GM12891 (cell line): ENCODE results near the gene WWP2.

Experiments
- PAX5 ChIP-seq: IDR thresholded peaks from 2 replicates; pipeline ENCODE4 v1.6.1; 2011; ENCODE audit warnings: low read length, moderate library complexity, mild to moderate bottlenecking; ENCODE audit not compliant: insufficient read depth, severe bottlenecking
- POLR2A ChIP-seq: IDR thresholded peaks from 2 replicates; pipeline ENCODE4 v1.6.1; 2011; ENCODE audit warnings: low read depth, low read length, control low read depth
- POLR2AphosphoS5 ChIP-seq: IDR thresholded peaks from 2 replicates; pipeline ENCODE4 v1.6.1; 2011; ENCODE audit warnings: low read depth, low read length, control low read depth
- SPI1 ChIP-seq: IDR thresholded peaks from 2 replicates; pipeline ENCODE4 v1.6.1; 2011; ENCODE audit warnings: low read depth, low read length, control low read depth
- TAF1 ChIP-seq: IDR thresholded peaks from 2 replicates; pipeline ENCODE4 v1.6.1; 2011; ENCODE audit warnings: low read depth, low read length, control low read depth

DNA sequence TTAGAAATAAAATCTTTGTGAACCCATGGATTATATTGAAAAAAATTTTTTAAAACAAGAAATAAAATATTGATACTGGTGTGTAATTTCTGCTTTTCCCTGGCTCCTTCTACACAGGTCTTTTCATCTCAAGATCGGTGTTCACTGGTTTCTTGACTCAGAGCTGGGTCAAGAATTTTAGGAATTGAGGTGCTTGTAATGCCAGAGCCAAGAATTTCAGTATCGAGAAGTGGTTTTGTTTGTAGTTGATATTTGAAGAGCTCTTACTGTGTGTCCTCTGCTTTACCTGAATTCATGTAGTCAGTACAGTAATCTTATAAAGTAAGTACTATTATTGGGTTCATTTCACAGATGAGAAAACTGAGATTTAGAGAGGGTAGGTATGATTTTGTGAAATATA lies 7.3 kb downstream of the WWP2 start:
- no peak for TF ChIP-seq POLR2AphosphoS5
- no peak for TF ChIP-seq POLR2A
- TF ChIP-seq PAX5, result no peak
- no peak for TF ChIP-seq TAF1
- no peak for TF ChIP-seq SPI1
